Tibial nerve (tissue), 4 donors: ENCODE measurements around the gene CLCN2. TPM values are rescaled to one million over a fixed set of nuclear protein-coding genes. Genes with fewer than 3 reads are reported as not detected.

Experiments
- DNase-seq, 2 donors: peaks; one replicate each; pipeline ENCODE4 v3.0.0-alpha.2; 2019; ENCODE audit warnings: low spot score in 2 of 2
- H3K27ac ChIP-seq, 4 donors: fragments of 200-600 bp; sonication (generic) in 3 of 4; one replicate each; pipeline ENCODE4 v1.5.1; 2017 to 2019; ENCODE audit warnings: mild to moderate bottlenecking in 1 of 4
- H3K27me3 ChIP-seq, 2 donors: fragments of 200-600 bp; sonication (generic) in 1 of 2; one replicate each; pipeline versions ENCODE4 v1.5.1 to v1.6.0; 2017 to 2019
- H3K36me3 ChIP-seq, 3 donors: fragments of 200-600 bp; sonication (generic); one replicate each; pipeline ENCODE4 v1.5.1; 2018 to 2019
- H3K4me1 ChIP-seq, 4 donors: fragments of 200-600 bp; sonication (generic) in 3 of 4; one replicate each; pipeline ENCODE4 v1.5.1; 2017 to 2019
- H3K4me3 ChIP-seq, 4 donors: fragments of 200-600 bp; sonication (generic) in 3 of 4; one replicate each; pipeline ENCODE4 v1.5.1; 2017 to 2019; ENCODE audit warnings: mild to moderate bottlenecking in 1 of 4, moderate library complexity in 1 of 4
- H3K9me3 ChIP-seq, 4 donors: fragments of 200-600 bp; sonication (generic) in 3 of 4; one replicate each; pipeline ENCODE4 v1.5.1; 2017 to 2019
- EP300 ChIP-seq, 2 donors: sonication (generic); formaldehyde crosslinking; IDR thresholded peaks; one replicate each; pipeline ENCODE4 v1.6.1; 2017; ENCODE audit warnings: antibody characterized with exemption in 2 of 2, mild to moderate bottlenecking in 1 of 2
- POLR2A ChIP-seq, 2 donors: fragments of 450-650 bp; IDR thresholded peaks; one replicate each; pipeline ENCODE4 v1.6.1; 2017; ENCODE audit warnings: antibody characterized with exemption in 2 of 2, mild to moderate bottlenecking in 2 of 2, moderate library complexity in 2 of 2
- WGBS, 2 donors: methylation state at CpG; one replicate each; pipeline ENCODE4 v1.1.5; 2018; 5-methylcytosine and 5-hydroxymethylcytosine counted together
- total RNA-seq, 4 donors: library from RNA; depleted of rRNA; stranded (reverse); fragments of >200 nt; gene quantifications; one replicate each; pipeline ENCODE4 v1.1.0, GENCODE V29; 2016
- TF ChIP-seq, protein P1 (sequence below), 5 experiments: fragments of 200-600 bp in 3 of 5; fragments of 450-650 bp in 2 of 5; sonication (generic) in 3 of 5; IDR thresholded peaks; one replicate each; pipeline ENCODE4 v1.5.1; 2016 to 2019; ENCODE audit warnings: antibody characterized with exemption in 5 of 5, mild to moderate bottlenecking in 3 of 5, moderate library complexity in 2 of 5

Gene CLCN2
- total RNA-seq: 10 to 100 TPM; 51.3 to 86.3 (median 54.9) TPM

- WGBS, 2 donors: 0% methylated on average over 8 to 12 of the region's 56 CpGs
- peaks cover 0 to 42% (median under 1%) of the 10 kb centered on the region in 3 donors for H3K36me3 ChIP-seq
- peak within 1 kb of the TSS; percentile 65 to 98 (median 93) for H3K4me3 ChIP-seq
- H3K27ac ChIP-seq: peak within 1 kb of the TSS; percentile 92 to 100 (median 98)
- H3K9me3 ChIP-seq: no peaks in the 10 kb centered on the region
- peaks cover 0 to 57% (median 27%) of the 10 kb centered on the region in 4 donors for H3K4me1 ChIP-seq
- H3K27me3 ChIP-seq: no peaks in the 10 kb centered on the region
- DNase-seq: no peak
- TF ChIP-seq EP300 (IDR thresholded peaks at IDR 0.05) (peak in 1 of 2 donors; percentile 72), POLR2A (IDR thresholded peaks at IDR 0.05) (peak; percentile 90 to 93)
- TF ChIP-seq, protein P1, sequence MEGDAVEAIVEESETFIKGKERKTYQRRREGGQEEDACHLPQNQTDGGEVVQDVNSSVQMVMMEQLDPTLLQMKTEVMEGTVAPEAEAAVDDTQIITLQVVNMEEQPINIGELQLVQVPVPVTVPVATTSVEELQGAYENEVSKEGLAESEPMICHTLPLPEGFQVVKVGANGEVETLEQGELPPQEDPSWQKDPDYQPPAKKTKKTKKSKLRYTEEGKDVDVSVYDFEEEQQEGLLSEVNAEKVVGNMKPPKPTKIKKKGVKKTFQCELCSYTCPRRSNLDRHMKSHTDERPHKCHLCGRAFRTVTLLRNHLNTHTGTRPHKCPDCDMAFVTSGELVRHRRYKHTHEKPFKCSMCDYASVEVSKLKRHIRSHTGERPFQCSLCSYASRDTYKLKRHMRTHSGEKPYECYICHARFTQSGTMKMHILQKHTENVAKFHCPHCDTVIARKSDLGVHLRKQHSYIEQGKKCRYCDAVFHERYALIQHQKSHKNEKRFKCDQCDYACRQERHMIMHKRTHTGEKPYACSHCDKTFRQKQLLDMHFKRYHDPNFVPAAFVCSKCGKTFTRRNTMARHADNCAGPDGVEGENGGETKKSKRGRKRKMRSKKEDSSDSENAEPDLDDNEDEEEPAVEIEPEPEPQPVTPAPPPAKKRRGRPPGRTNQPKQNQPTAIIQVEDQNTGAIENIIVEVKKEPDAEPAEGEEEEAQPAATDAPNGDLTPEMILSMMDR (IDR thresholded peaks at IDR 0.05): peak in 2 of 5 experiments; percentile 24 to 41
These were observed at the start of gene CLCN2, which contains the start of gene POLR2H for GRCh38 chr3:184361532-184361931. TSS of gene CLCN2 (minus strand) at chr3:184361605. CDS start at chr3:184361479, 126 bp downstream. TSS of gene POLR2H (plus strand) at chr3:184361710. CDS start at chr3:184363493, 1,783 bp downstream.

- no peaks in the 10 kb centered on the region for H3K9me3 ChIP-seq
- DNase-seq: no peak
- H3K27ac ChIP-seq: no peak overlapping the region
- TF ChIP-seq, protein P1 (IDR thresholded peaks at IDR 0.05): no peak
- TF ChIP-seq POLR2A (IDR thresholded peaks at IDR 0.05) (no peak), EP300 (IDR thresholded peaks at IDR 0.05) (no peak)
- no peak overlapping the region for H3K4me3 ChIP-seq
- H3K36me3 ChIP-seq: no peaks in the 10 kb centered on the region
- 61 to 80% methylated on average over 7 to 12 of the region's 12 CpGs for WGBS, 2 donors
- H3K27me3 ChIP-seq: no peaks in the 10 kb centered on the region
- no peaks in the 10 kb centered on the region for H3K4me1 ChIP-seq
These were observed 48.6 kb upstream of the CLCN2 start for GRCh38 chr3:184409946-184410500.

DNA sequence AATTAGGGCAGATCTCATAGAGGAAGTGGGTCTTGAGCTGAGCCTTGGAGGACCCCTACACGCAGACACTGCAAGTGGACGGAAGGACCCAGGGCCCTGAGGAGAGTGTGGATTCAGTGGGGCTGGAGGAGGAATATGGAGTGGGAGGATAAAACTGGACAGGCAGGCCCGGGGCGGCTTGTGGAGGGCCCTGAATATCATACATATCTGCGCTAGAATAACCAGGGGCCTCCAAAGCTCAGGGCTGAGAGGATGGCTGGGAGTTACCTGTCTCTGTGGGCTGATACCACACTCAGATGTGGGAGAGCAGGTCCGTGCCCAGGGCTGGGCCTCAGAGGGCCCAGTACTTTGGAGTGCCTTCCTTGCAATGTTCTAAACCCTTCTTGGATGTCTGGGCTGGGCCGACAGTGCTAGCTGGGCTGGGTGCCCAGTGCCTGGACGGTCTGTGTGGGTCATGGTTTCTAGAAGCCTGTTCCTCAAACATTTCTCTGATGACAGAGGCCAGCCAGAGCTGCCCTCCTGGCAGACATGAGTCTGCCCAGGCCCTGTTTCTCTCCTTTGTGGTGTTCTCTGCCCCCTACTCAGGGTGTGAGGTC lies 48.0 kb upstream of the CLCN2 start:
- Histone ChIP-seq H3K27ac (no peak overlapping the region), H3K4me3 (no peak overlapping the region), H3K4me1 (no peaks in the 10 kb centered on the region), H3K36me3 (no peaks in the 10 kb centered on the region), H3K27me3 (no peaks in the 10 kb centered on the region), H3K9me3 (no peaks in the 10 kb centered on the region)
- DNase-seq: no peak
- TF ChIP-seq, protein P1 (IDR thresholded peaks at IDR 0.05): no peak
- TF ChIP-seq POLR2A (IDR thresholded peaks at IDR 0.05) (no peak), EP300 (IDR thresholded peaks at IDR 0.05) (no peak)
- 78 to 82% methylated on average over 7 to 8 of the region's 8 CpGs for WGBS, 2 donors

GRCh38 chr3:184405075-184406030 lies 43.9 kb upstream of the CLCN2 start:
- Histone ChIP-seq H3K4me1 (no peaks in the 10 kb centered on the region), H3K4me3 (no peak overlapping the region), H3K9me3 (no peaks in the 10 kb centered on the region), H3K27ac (no peak overlapping the region), H3K27me3 (peaks cover 0 to 8% of the 10 kb centered on the region in 2 donors), H3K36me3 (no peaks in the 10 kb centered on the region)
- DNase-seq: no peak
- TF ChIP-seq, protein P1 (IDR thresholded peaks at IDR 0.05): no peak
- no peak for TF ChIP-seq EP300 (IDR thresholded peaks at IDR 0.05)
- TF ChIP-seq POLR2A (IDR thresholded peaks at IDR 0.05): no peak
- WGBS, 2 donors: 67 to 73% methylated on average over 20 of the region's 20 CpGs
